HepG2 (cell line): ENCODE measurements around the gene FAF2. TPM values are rescaled to one million over a fixed set of nuclear protein-coding genes. Genes with fewer than 3 reads are reported as not detected.

Experiments used
- CREM ChIP-seq, 2 experiments: sonication (generic) in 1 of 2; formaldehyde crosslinking in 1 of 2; IDR thresholded peaks; 2 replicates each; pipeline versions ENCODE4 v1.4.0 to v1.6.1; 2016 to 2020; ENCODE audit warnings: antibody characterized with exemption in 1 of 2, mild to moderate bottlenecking in 1 of 2, missing genetic modification reagents in 1 of 2
- DMAP1 ChIP-seq: IDR thresholded peaks from 2 replicates; pipeline ENCODE4 v1.6.1; 2016
- FOSL1 ChIP-seq: sonication (generic); formaldehyde crosslinking; IDR thresholded peaks from 2 replicates; pipeline ENCODE4 v1.9.0; 2021; ENCODE audit warnings: missing genetic modification reagents, borderline replicate concordance
- HIVEP1 ChIP-seq: sonication (generic); formaldehyde crosslinking; IDR thresholded peaks from 2 replicates; pipeline ENCODE4 v1.4.0; 2020; ENCODE audit warnings: mild to moderate bottlenecking, missing genetic modification reagents
- KMT2B ChIP-seq: IDR thresholded peaks from 2 replicates; pipeline ENCODE4 v1.6.1; 2016; ENCODE audit warnings: missing genetic modification reagents, missing compliant biosample characterization
- NKX3-1 ChIP-seq: sonication (generic); formaldehyde crosslinking; IDR thresholded peaks from 2 replicates; pipeline ENCODE4 v1.5.0; 2020; ENCODE audit warnings: missing genetic modification reagents
- PHF20 ChIP-seq: sonication (generic); formaldehyde crosslinking; IDR thresholded peaks from 2 replicates; pipeline ENCODE4 v1.5.0; 2020; ENCODE audit warnings: mild to moderate bottlenecking, missing genetic modification reagents
- ZFP1 ChIP-seq: IDR thresholded peaks from 2 replicates; pipeline ENCODE4 v1.6.1; 2016
- ZFX ChIP-seq: sonication (generic); formaldehyde crosslinking; IDR thresholded peaks from 2 replicates; pipeline ENCODE4 v1.4.0; 2020; ENCODE audit warnings: mild to moderate bottlenecking, low read depth, missing genetic modification reagents, moderate library complexity
- ZNF350 ChIP-seq: sonication (generic); formaldehyde crosslinking; IDR thresholded peaks from 2 replicates; pipeline ENCODE4 v1.4.0; 2020; ENCODE audit warnings: mild to moderate bottlenecking, low read depth, missing genetic modification reagents, borderline replicate concordance
- polyA plus RNA-seq, 8 experiments: library from polyadenylated mRNA; depleted of rRNA in 3 of 8; stranded (reverse) in 7 of 8; unstranded in 1 of 8; fragments of >200 nt; fragmentation: Illumina TruSeq in 4 of 8; extraction: Trizol in 4 of 8; gene quantifications; 2 replicates each; pipeline versions ENCODE4 v1.2.1 to v1.2.3, GENCODE V29; 2011 to 2016; ENCODE audit warnings: low read depth in 4 of 8, missing spikeins in 1 of 8, mixed read lengths in 1 of 8; ENCODE audit not compliant: insufficient read depth in 1 of 8
- total RNA-seq, 5 experiments: library from RNA; depleted of rRNA; stranded (reverse); fragments of >200 nt; fragmentation: Illumina TruSeq; extraction: Trizol; gene quantifications; 2 replicates each; pipeline ENCODE4 v1.2.3, GENCODE V29; 2016; ENCODE audit warnings: low read depth in 1 of 5
- TF ChIP-seq, protein P1 (sequence below): sonication (generic); formaldehyde crosslinking; IDR thresholded peaks from 2 replicates; pipeline ENCODE4 v1.4.0; 2020; ENCODE audit warnings: missing genetic modification reagents
- TF ChIP-seq, protein P2 (sequence below): sonication (generic); formaldehyde crosslinking; IDR thresholded peaks from 2 replicates; pipeline ENCODE4 v1.4.0; 2020; ENCODE audit warnings: missing genetic modification reagents, borderline replicate concordance
- TF ChIP-seq, protein P3 (sequence below): sonication (generic); formaldehyde crosslinking; conservative IDR thresholded peaks from 2 replicates; pipeline ENCODE4 v1.5.0; 2020; ENCODE audit warnings: missing genetic modification reagents
- TF ChIP-seq, protein P4 (sequence below): sonication (generic); formaldehyde crosslinking; IDR thresholded peaks from 2 replicates; pipeline ENCODE4 v1.9.0; 2021; ENCODE audit warnings: missing genetic modification reagents, mild to moderate bottlenecking, borderline replicate concordance
- TF ChIP-seq, protein P5 (sequence below): sonication (generic); formaldehyde crosslinking; IDR thresholded peaks from 2 replicates; pipeline ENCODE4 v1.9.0; 2021; ENCODE audit warnings: missing genetic modification reagents, borderline replicate concordance
- TF ChIP-seq, protein P6 (sequence below): IDR thresholded peaks from 2 replicates; pipeline ENCODE4 v1.6.1; 2012; ENCODE audit warnings: inconsistent platforms

FAF2 gene
- total and polyA plus RNA-seq, 2 of the 13 experiments (the other 11 are each of a cell fraction or from before 2014, with no cell fraction given) = 27.8 to 34.3 TPM

DNA sequence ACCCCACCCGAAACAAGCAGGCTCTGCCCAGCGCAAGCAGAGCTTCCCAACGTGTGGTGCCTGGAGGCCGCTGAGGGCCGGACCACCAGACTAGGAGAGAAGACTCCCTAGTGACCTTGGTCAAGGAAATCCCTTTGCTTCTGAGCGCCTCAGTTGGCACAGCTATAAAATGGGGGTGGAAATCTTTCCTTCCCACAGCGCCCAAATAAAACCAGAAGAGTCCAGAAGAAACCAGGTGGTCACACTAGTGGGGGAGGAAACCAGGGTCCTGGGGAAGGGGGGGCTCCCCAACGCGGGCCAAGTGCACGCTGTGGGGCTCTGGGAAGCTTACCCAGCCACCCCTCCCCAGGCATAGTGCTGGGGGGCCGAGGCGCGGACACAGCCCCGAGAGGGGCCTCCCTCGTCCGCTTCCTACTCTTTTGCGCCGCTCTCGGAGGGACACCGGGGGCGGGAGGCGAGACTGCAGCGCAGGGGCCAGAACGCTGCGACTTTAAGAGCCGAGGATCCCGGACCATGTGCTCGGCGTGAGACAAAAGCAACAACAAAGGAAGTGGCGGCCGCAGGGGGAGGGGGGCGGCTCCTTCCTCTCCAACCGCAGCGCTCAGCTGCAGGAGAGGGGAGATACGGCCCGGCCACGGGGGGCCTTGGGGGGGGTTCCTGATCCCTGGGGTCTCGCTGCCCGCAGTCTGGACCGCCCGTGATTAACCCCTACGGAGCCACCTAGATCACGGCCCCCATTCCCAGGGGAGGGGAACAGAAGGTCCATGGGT is 88.1 kb downstream of the FAF2 start (continued):
- TF ChIP-seq, protein P1, sequence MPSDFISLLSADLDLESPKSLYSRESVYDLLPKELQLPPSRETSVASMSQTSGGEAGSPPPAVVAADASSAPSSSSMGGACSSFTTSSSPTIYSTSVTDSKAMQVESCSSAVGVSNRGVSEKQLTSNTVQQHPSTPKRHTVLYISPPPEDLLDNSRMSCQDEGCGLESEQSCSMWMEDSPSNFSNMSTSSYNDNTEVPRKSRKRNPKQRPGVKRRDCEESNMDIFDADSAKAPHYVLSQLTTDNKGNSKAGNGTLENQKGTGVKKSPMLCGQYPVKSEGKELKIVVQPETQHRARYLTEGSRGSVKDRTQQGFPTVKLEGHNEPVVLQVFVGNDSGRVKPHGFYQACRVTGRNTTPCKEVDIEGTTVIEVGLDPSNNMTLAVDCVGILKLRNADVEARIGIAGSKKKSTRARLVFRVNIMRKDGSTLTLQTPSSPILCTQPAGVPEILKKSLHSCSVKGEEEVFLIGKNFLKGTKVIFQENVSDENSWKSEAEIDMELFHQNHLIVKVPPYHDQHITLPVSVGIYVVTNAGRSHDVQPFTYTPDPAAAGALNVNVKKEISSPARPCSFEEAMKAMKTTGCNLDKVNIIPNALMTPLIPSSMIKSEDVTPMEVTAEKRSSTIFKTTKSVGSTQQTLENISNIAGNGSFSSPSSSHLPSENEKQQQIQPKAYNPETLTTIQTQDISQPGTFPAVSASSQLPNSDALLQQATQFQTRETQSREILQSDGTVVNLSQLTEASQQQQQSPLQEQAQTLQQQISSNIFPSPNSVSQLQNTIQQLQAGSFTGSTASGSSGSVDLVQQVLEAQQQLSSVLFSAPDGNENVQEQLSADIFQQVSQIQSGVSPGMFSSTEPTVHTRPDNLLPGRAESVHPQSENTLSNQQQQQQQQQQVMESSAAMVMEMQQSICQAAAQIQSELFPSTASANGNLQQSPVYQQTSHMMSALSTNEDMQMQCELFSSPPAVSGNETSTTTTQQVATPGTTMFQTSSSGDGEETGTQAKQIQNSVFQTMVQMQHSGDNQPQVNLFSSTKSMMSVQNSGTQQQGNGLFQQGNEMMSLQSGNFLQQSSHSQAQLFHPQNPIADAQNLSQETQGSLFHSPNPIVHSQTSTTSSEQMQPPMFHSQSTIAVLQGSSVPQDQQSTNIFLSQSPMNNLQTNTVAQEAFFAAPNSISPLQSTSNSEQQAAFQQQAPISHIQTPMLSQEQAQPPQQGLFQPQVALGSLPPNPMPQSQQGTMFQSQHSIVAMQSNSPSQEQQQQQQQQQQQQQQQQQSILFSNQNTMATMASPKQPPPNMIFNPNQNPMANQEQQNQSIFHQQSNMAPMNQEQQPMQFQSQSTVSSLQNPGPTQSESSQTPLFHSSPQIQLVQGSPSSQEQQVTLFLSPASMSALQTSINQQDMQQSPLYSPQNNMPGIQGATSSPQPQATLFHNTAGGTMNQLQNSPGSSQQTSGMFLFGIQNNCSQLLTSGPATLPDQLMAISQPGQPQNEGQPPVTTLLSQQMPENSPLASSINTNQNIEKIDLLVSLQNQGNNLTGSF (CRISPR knock-in tag) = no peak
- TF ChIP-seq FOSL1 (CRISPR knock-in tag) (no peak), PHF20 (CRISPR knock-in tag) (no peak; the same call in 1 of the 2 replicates), ZNF350 (CRISPR knock-in tag) (no peak), CREM (IDR thresholded peaks at IDR 0.05) (no peak), CREM (CRISPR knock-in tag; IDR thresholded peaks at IDR 0.05) (no peak), NKX3-1 (CRISPR knock-in tag) (no peak), ZFX (CRISPR knock-in tag) (no peak), KMT2B (CRISPR knock-in tag) (no peak), HIVEP1 (CRISPR knock-in tag) (peak; percentile 48), DMAP1 (peak; percentile 85), ZFP1 (no peak)
- TF ChIP-seq, protein P2, sequence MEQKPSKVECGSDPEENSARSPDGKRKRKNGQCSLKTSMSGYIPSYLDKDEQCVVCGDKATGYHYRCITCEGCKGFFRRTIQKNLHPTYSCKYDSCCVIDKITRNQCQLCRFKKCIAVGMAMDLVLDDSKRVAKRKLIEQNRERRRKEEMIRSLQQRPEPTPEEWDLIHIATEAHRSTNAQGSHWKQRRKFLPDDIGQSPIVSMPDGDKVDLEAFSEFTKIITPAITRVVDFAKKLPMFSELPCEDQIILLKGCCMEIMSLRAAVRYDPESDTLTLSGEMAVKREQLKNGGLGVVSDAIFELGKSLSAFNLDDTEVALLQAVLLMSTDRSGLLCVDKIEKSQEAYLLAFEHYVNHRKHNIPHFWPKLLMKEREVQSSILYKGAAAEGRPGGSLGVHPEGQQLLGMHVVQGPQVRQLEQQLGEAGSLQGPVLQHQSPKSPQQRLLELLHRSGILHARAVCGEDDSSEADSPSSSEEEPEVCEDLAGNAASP (CRISPR knock-in tag) = no peak
- TF ChIP-seq, protein P3, sequence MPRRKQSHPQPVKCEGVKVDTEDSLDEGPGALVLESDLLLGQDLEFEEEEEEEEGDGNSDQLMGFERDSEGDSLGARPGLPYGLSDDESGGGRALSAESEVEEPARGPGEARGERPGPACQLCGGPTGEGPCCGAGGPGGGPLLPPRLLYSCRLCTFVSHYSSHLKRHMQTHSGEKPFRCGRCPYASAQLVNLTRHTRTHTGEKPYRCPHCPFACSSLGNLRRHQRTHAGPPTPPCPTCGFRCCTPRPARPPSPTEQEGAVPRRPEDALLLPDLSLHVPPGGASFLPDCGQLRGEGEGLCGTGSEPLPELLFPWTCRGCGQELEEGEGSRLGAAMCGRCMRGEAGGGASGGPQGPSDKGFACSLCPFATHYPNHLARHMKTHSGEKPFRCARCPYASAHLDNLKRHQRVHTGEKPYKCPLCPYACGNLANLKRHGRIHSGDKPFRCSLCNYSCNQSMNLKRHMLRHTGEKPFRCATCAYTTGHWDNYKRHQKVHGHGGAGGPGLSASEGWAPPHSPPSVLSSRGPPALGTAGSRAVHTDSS (CRISPR knock-in tag) = no peak
- TF ChIP-seq, protein P4, sequence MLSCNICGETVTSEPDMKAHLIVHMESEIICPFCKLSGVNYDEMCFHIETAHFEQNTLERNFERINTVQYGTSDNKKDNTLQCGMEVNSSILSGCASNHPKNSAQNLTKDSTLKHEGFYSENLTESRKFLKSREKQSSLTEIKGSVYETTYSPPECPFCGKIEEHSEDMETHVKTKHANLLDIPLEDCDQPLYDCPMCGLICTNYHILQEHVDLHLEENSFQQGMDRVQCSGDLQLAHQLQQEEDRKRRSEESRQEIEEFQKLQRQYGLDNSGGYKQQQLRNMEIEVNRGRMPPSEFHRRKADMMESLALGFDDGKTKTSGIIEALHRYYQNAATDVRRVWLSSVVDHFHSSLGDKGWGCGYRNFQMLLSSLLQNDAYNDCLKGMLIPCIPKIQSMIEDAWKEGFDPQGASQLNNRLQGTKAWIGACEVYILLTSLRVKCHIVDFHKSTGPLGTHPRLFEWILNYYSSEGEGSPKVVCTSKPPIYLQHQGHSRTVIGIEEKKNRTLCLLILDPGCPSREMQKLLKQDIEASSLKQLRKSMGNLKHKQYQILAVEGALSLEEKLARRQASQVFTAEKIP (CRISPR knock-in tag) = no peak
- TF ChIP-seq, protein P5, sequence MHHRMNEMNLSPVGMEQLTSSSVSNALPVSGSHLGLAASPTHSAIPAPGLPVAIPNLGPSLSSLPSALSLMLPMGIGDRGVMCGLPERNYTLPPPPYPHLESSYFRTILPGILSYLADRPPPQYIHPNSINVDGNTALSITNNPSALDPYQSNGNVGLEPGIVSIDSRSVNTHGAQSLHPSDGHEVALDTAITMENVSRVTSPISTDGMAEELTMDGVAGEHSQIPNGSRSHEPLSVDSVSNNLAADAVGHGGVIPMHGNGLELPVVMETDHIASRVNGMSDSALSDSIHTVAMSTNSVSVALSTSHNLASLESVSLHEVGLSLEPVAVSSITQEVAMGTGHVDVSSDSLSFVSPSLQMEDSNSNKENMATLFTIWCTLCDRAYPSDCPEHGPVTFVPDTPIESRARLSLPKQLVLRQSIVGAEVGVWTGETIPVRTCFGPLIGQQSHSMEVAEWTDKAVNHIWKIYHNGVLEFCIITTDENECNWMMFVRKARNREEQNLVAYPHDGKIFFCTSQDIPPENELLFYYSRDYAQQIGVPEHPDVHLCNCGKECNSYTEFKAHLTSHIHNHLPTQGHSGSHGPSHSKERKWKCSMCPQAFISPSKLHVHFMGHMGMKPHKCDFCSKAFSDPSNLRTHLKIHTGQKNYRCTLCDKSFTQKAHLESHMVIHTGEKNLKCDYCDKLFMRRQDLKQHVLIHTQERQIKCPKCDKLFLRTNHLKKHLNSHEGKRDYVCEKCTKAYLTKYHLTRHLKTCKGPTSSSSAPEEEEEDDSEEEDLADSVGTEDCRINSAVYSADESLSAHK (CRISPR knock-in tag) = no peak
- TF ChIP-seq, protein P6, sequence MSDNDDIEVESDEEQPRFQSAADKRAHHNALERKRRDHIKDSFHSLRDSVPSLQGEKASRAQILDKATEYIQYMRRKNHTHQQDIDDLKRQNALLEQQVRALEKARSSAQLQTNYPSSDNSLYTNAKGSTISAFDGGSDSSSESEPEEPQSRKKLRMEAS = peak; percentile 94
